NCI-H2196 treated with DMSO at 0.1 percent for 48 hours (cell line): ENCODE results near the gene GXYLT1.
"Not testable (repeated sequence)": the region's sequence is repeated elsewhere in the genome, so short reads cannot be mapped to it uniquely, and the experiment has no call there.

Source experiments
- DNase-seq: peaks from one replicate; lab custom pipeline; 2025; ENCODE audit not compliant: unreplicated experiment; lab: John Stamatoyannopoulos, UW

Gene GXYLT1

DNA sequence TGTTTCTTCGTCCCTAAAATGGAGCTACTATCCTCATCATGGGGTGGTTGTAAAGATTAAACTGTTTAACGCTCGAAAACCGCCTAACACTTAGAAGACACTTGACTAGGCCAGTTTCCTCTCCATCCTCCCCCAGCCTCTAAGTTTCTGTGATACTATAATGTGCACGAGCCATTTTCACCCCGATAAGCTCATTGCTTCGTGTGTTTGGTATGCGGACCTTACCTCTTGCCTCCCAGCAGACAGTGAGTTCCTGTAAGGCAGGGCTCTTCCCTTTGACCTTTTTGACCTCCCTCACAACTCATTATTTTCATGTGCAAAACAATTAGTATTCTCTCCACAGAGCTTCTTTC lies 499 bp upstream of the GXYLT1 start:
- no peak for DNase-seq

DNA sequence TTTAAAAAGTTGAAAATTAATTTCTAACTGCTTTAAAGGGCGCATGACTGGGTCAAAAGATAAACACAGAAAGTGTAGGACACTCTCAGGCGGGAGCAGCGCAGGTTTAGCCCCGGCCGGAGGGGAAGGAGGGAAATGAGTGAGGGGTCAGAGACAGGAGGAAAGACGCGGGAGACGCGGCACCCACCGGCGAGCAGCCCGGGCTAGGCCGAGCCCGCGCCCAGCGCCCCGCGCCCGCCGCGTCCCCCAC lies 591 bp downstream of the GXYLT1 start:
- no peak for DNase-seq

DNA sequence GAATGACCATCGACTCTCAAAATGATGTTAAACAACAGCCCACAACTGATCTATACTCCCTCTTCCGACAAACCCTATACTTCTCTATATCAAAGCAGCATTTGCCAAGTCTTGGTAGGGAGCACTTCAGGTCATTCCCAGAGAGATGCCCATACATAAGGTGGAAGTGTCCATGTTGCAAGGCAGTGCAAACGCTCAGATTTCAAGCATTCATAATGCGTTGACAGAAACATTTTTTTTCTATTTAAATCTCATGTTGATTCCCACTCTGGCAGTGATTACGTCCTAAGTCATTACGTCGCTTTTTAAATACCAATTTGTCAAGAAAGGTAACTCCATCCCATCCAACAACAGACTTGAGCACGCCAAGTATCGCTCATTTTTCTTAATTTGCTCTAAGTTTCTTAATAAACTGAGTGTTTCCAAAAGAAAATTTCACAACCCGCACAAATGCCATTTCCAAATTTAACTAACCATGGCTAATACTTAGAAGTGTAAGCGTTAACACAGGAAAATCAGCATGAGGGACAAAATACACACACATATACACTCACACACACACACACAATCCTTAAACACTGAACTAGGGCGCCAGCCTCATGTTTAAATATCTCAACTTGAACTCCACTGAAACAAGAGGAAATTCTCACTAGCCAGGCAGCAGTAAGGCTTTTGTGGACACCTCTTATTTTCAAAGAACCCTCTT lies 1.1 kb downstream of the GXYLT1 start:
- no peak for DNase-seq

DNA sequence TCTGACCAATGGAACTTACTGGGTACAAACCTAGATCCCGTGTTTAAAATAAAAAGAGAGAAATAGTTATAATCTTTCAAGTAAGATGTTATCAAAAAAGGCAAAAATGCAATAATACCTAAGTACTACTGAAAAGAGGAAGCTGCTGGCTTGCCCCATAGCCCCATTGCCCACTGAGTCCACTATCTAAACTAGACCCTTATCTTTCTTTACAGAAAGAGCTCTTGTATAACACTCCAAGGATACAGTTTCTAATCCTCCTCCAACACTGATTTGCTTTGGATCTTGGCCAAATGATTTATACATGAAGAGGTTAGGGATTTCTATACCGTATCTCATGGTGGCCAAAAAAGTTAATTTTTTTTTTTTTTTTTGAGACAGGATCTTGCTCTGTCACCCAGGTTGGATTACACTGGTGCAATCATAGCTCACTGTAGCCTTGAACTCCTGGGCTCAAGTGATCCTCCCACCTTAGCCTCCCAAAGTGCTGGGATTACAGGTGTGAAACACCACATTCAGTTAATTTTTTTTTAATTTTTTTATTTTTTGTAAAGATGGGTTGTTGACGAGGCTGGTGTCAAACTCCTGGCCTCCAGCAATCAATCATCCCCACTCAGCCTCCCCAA lies 2.6 kb downstream of the GXYLT1 start:
- DNase-seq = no peak

DNA sequence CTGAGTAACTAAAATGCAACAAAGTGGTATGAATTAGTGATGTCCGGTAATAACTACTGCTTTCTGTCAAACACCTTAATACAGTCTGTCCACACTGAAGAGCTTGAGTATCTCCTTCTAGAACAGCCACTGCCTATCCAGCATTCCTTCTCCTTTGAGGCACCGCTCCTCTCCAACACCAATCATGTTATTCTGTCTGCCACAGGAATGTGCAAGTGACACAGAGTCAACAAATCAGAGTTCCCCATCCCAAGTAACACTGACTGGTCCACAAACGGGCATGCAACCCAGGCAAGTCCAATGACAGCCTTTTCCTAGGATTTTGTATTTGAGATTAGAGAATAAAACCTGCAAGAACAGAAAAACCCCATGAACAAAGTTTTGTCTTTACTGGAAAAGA lies 3.8 kb downstream of the GXYLT1 start:
- DNase-seq = no peak

DNA sequence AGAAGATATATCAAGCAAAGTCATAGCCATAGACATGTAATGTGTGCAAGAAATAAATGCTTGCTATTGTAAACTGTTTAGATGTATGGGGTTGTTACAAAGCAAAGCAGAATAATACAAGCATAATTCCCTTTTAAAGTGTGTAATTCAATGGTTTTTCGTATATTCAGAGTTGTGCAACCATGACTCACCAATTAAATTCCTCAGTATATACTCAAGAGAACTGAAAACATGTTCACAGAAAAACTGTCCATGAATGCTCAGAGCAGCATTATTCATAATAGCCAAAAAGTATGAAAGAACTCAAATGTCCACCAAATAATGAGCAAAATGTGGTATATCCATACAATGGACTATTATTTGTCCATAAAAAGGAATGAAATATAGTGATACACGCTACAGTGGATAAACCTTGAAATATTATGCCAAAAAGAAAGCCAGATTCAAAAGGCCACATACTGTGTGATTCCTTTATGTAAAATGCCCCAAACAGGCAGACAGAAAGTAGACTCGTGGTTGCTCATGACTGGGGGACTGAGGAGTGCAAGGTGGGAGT lies 9.3 kb downstream of the GXYLT1 start:
- no peak for DNase-seq

DNA sequence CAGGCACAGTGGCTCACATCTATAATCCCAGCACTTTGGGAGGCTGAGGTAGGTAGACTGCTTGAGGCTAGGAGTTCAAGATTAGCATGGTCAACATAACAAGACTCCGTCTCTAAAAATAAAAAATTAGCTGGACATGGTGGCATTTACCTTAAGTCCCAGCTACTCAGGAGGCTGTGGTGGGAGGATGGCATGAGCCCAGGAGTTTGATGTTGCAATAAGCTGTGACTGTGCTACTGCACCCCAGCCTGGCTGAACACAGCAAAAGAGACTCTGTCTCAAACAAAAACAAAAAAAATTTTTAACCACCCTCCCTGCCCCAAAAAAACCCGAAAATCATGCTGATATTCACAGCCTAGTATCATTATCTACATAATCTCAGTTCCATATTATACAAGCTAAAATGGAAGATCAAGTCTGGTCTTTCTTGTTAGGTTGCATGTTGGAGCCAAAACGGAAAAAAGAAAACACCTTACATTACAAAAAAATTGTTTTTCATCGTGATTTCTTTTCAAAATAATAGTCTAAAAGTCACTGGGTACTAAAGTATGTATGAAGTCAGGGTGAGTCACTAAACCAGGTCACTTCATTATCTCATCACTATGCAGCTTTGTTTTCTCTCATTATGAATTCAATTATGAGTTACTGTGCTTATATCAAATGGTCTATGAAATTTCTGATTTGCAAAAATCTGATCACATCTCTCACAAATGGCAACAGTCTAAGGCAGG lies 13.8 kb downstream of the GXYLT1 start:
- no peak for DNase-seq

DNA sequence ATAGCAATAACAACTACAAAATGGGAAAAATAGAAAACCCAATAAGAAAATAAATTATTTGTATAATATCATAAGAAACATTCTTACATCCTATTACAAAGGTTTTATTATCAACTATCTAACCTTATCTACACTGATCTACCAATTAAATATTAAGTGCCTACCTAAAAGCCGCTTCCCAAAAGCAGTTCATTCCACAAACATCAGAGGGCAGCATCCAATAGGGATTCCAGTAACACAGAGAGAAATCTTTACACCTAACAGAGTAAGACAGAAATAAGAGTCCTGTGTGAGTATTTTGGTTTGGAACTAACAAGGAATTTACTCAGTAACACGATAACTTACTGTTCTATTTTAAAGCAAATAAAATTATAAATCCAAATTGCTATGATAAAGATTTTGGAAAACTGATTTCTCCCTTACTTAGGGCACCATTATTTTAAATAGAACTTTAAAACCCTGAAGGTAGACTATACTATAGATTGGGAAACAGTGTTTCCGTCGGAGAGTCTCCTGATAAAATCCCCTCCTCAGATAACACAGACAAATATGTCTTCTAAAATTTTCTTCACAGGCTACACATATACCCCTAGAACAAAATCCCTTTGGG lies 15.0 kb downstream of the GXYLT1 start:
- DNase-seq = peak; percentile 61

DNA sequence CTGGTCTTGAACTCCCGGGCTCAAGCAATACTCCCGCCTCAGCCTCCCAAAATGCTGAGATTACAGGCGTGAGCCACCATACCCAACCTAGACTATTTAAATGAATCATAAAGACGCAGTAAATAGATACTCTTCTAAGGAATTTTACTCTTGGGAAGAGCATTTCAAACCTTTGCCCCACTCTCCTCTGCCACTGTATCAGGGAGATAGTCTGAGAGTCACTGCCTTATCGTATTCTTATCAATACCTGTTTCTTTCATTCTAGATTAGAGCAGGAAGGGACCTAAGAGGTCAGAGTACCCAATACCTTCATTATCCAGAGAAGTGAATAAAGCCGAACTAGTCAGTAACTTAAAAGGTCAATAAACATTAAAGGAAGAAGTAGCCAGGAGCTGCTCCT lies 15.8 kb downstream of the GXYLT1 start:
- DNase-seq = no peak

DNA sequence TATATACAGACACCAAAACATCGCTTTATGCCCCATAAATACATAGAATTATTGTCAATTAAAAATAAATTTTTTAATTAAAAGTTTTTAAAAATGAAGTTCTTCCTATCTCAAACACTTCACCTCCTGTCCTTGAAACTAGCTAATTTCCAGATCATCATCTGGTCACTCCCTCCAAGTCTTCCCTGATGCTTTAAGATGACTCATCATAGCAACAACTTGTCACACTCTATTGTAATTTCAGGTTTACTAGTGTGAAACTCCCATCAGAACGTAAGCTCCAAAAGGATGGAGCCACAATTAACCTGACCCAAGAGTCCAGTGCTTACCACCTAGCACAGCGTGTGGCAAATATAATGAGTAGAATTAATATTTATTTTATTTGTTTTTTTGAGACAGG lies 16.3 kb downstream of the GXYLT1 start:
- no peak for DNase-seq

DNA sequence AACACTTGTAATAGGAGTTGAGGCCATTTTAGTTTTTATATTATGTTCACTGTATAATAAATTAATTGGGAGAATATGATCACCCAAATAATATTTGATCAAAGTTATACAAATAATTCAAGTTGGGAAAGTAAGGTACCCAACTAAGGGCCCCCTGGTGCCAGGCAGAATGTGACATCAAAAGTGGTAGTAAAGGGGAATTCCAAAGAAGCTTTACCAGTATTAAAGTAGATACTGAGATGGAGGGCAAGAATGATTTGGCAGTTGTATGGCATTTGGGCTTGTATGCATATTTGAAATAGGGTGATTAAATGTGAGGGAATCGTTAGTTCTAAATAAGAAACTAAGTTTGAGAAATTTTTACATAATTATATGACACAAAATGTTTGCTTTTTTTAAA lies 17.7 kb downstream of the GXYLT1 start:
- no peak for DNase-seq

DNA sequence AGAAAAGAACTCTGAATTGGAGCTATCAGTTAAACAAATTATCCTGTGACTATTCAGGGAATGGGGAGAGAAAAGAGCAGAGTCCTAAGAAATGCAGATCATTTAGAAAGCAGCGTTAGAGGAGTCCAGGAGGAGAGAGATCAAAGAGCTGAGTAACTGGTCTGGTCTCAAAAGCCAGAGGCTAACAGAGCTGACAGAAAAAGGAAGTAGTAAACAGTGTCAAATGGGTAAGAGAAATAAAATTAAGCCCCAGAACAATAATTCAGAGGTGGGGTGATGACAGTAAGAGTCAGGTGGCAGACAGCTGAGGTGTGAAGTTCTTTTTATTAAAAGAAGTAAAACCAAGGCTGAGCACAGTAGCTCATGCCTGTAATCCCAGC lies 19.3 kb downstream of the GXYLT1 start:
- DNase-seq = no peak

DNA sequence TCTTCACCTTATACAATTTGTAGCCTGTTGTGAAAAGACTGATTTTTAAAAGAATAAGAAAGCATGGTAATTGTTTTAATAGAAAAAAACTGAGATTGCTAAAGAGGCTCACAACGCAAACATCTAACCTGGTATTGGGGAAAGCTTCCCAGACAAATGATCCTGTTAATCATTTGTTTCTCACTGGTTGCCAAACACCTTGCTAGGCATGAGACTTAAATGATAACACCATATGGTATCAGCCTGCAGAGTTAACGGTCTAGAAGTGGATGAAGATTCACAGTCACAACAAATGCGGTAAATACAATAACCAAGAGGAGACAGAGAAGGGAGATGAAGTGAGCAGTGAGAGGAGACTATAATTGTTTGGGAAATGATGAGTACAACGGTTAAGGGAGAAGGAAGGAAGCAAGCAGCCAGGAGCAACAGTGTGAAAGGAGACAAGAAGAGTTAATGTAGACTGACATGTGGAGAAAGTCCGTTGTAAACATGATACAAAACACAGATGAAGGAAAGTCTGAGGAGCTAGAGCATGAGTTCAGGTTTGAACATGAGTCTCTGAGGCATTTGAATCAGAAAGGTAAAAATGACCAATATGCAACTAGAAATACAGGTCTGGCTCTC lies 19.8 kb downstream of the GXYLT1 start:
- DNase-seq = no peak

DNA sequence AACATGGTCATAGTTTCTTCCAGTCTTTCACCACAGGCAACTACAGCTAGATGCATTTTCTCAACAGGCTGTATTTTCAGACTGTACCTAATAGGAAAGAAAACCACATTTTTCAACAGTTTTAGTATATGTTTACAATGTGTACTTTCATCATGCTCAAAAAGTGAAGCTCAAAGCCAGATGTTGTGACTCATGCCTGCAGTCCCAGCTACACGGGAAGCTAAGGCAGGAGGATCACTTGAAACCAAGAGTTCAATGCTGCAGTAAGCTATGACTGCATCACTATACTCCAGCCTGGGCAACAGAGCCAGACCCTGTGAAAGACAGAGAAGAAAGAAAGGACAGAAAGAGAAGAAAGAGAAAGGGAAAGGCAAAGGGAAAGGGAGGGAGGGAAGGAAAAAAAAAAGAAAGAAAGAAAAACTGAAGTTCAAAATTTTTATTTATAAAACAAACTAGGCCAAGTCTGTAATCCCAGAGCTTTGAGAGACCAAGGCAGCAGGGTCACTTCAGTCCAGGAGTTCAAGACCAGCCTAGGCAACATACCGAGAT lies 25.5 kb downstream of the GXYLT1 start:
- DNase-seq = no peak

DNA sequence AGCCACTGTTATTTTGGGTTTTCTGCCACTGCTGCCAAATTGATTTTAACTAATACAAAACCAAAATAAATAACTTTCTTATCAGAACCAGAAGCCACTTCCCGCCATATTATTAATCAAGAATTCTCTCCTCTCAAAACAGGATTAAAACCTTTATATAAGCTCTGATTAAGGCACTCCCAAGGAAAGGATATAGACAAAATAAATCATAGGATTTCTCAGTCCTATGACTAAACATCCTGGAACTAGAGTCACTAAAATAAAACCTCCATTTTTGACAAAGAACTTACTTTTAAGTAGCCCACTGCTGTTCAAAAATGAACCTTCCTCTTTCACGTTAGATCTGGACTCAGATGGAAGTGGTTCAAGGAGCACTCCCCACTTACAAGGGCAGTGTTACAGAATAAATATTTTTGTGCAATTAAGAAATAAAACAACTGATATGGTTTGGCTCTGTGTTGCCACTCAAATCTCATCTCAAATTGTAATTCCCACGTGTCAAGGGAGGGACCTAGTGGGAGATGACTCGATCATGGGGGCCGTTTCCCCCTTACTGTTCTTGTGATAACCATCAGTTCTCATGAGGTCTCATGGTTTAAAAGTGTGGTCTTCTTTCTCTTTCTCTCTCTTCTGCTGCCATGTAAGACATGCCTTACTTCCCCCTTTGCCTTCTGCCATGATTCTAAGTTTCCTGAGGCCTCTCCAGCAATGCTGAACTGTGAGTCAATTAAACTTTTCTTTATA lies 26.4 kb downstream of the GXYLT1 start:
- DNase-seq = no peak

DNA sequence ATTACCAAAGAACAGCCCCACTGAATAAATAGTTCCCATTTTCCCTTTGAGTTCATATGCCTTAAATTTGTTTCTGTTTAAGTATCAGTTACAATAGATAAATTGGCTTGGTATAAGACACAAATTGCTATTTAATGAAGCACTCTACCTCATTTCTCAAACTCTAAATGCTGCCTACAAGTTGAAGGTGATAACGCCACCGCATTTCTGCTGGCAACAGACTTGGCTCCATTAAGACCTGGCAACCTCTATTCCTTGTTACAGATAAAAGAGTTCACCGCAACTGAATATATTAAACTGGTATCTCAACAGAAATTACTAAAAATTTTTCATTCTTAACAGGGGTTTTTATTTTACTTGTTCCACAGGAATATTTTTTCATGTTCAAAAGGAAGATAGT lies 35.6 kb downstream of the GXYLT1 start:
- DNase-seq = no peak

DNA sequence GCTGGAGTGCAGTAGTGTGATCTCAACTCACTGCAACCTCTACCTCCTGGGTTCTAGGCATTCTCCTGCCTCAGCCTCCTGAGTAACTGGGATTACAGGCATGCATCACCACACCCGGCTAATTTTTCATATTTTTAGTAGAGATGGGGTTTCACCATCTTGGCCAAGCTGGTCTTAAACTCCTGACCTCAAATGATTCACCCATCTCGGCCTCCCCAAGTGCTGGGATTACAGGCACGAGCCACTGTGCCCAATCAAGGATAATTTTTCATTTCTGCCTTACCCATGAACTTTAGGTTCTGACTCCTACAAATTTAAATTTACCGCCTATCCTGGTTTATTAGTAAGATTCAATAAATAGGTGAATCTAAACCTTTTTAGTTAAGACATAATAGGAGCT lies 37.9 kb downstream of the GXYLT1 start:
- DNase-seq = not testable (repeated sequence)

DNA sequence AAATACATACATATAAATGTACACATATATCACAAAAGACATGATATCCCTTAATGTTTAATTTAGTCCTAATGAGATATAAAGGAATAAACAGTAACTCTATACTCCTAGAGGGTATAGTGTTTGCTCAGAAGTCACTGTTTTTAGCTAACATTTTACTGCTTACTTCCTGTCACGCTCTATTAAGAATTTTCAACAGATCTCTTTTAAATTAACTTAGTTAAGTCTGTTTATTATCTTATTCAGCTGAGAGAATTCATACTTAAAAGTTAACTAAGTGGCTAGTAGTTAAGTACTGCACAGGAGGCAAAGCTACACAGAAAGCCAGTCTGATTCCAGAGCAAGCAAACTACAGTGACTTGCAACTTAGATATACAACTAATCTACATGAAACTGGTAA lies 39.9 kb downstream of the GXYLT1 start:
- DNase-seq = no peak

DNA sequence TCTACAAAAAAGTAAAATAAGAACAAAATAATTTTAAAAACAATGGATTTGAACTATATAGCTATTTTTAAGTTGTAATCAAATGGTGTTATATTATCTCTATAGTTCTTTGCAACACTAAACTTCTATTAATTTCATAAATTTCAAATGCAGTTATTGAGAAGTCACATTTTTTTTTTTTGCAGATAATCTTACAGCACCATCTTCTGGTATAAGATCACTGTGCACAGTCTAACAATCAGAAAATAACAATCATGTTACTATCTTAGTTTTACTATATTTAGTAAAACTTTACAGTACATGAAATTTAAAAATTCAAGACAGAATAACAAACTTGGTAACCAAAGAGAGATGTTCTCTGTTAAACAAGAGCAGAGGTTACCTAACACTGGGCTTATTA lies 40.6 kb downstream of the GXYLT1 start:
- DNase-seq = no peak

DNA sequence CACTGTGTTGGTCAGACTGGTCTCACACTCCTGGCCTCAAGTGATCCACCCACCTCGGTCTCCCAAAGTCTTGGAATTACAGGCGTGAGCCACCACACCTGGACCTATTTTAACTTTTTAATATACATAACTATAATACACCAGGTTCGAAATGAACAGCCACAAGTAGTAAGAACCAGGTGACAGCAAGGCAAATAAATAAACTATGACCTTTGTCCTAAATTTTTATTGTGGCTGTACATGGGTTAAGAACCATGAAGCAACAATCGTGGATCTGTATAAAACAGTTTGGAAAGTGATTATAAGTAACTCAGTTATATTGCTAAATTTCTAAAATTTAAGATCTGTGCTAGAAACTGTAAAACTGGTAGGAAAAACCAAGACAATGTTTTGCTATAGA lies 41.5 kb downstream of the GXYLT1 start:
- no peak for DNase-seq

DNA sequence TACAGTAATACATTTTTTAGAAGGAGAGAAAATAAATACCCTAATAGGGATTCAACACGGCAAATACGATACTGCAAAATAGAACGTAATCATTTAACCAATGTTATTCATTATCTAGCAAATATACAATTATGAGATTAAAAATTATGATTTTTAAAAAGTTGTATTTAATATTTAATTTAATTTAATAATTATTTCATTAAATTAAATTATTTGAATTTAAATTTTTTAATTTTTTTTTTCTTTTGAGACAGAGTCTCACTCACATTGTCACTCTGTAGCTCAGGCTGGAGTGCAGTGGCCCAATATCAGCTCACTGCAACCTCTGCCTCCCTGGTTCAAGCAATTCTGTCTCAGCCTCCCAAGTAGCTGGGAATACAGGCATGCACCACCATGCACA lies 42.0 kb downstream of the GXYLT1 start:
- DNase-seq = no peak
